Colonic mucosa (tissue), 4 donors: Measurements from ENCODE around the gene NEU4. TPM values are rescaled to one million over a fixed set of nuclear protein-coding genes. Genes with fewer than 3 reads are reported as not detected.

Experiments used
- DNase-seq: peaks from one replicate; pipeline ENCODE4 v3.0.0-alpha.2; 2020
- H3K27ac ChIP-seq: fragments of 200-600 bp; one replicate; pipeline ENCODE4 v1.8.0; 2021
- H3K27me3 ChIP-seq: fragments of 200-600 bp; one replicate; pipeline ENCODE4 v1.8.0; 2021
- H3K36me3 ChIP-seq: fragments of 200-600 bp; one replicate; pipeline ENCODE4 v1.8.0; 2021
- H3K4me1 ChIP-seq: fragments of 200-600 bp; one replicate; pipeline ENCODE4 v1.8.0; 2021; ENCODE audit warnings: mild to moderate bottlenecking
- H3K4me3 ChIP-seq: fragments of 200-600 bp; one replicate; pipeline ENCODE4 v1.8.0; 2021
- H3K9ac ChIP-seq, 2 donors: one replicate each; pipeline ENCODE4 v1.7.0; 2013; ENCODE audit warnings: control low read depth in 2 of 2, low read depth in 2 of 2, low read length in 2 of 2
- H3K9me3 ChIP-seq: fragments of 200-600 bp; one replicate; pipeline ENCODE4 v1.8.0; 2021
- intact Hi-C: fragments of 100-400 bp; cut with DNase I; formaldehyde crosslinking; loops from one replicate; pipeline ENCODE4 v1.14.1; 2022
- total RNA-seq, 2 donors: library from RNA; stranded (reverse); fragmentation: NEBNext Ultra II Directional in 1 of 2; extraction: Animal tissue kit (Norgen Biotek cat#: 25700) in 1 of 2; gene quantifications; one replicate each; pipeline ENCODE4 v1.2.1, GENCODE V29; 2021
- TF ChIP-seq, protein P1 (sequence below): fragments of 200-600 bp; IDR thresholded peaks from one replicate; pipeline ENCODE4 v1.8.0; 2022; ENCODE audit warnings: antibody characterized with exemption, mild to moderate bottlenecking
- donor health status: healthy.
- donor health status: DM: no; HTN: no; CAD: no.
- donor health status: DM: no; HTN: no; CAD: no.

Gene NEU4
- total RNA-seq, 2 donors from 2014 or later: 36.9 to 84.5 TPM

GRCh38 chr2:241852981-241853631, 44.1 kb downstream of the NEU4 start:
- Histone ChIP-seq H3K36me3 (no peaks in the 10 kb centered on the region), H3K9ac (no peak overlapping the region), H3K4me3 (no peak overlapping the region), H3K27me3 (no peaks in the 10 kb centered on the region), H3K4me1 (no peaks in the 10 kb centered on the region), H3K27ac (no peak overlapping the region), H3K9me3 (no peaks in the 10 kb centered on the region)
- intact Hi-C loops: no loop called here
- TF ChIP-seq, protein P1, sequence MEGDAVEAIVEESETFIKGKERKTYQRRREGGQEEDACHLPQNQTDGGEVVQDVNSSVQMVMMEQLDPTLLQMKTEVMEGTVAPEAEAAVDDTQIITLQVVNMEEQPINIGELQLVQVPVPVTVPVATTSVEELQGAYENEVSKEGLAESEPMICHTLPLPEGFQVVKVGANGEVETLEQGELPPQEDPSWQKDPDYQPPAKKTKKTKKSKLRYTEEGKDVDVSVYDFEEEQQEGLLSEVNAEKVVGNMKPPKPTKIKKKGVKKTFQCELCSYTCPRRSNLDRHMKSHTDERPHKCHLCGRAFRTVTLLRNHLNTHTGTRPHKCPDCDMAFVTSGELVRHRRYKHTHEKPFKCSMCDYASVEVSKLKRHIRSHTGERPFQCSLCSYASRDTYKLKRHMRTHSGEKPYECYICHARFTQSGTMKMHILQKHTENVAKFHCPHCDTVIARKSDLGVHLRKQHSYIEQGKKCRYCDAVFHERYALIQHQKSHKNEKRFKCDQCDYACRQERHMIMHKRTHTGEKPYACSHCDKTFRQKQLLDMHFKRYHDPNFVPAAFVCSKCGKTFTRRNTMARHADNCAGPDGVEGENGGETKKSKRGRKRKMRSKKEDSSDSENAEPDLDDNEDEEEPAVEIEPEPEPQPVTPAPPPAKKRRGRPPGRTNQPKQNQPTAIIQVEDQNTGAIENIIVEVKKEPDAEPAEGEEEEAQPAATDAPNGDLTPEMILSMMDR: no peak
- no peak for DNase-seq

DNA sequence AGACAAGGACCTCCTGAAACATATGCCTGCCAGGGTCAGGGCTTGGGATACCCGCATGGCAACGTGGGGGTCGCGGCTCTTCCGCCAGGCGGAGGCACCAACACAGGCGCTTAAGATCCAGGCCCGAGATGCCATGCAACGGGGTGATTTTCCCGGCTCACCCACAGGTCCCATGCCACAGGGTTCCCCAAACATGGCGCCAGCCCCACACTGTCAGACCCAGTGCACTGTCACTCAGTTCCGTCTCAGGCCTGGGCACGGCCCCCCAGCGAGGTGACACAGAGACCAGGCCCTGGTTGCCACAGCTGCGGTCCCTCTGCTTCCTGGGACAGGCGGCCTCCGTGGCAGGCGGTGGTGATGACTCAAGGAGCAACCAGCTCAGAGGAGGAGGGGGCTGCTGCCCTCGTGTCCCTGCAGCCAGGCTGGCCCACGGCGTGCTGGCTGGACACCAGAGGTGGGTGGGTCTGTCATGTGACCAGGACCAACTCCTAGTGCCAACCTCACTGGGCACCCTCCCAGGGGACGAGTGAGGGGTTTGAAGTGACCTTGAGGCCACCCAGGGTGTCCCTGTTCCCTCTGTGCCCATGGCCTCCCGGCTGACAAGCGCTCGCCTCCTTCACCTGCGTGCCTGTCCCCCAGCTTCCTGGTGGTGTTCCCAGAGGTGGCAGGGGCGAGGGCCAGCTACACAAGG, 44.8 kb downstream of the NEU4 start:
- Histone ChIP-seq H3K36me3 (no peaks in the 10 kb centered on the region), H3K27ac (no peak overlapping the region), H3K9me3 (no peaks in the 10 kb centered on the region), H3K27me3 (no peaks in the 10 kb centered on the region), H3K4me3 (no peak overlapping the region), H3K9ac (no peak overlapping the region), H3K4me1 (no peaks in the 10 kb centered on the region)
- DNase-seq: no peak
- intact Hi-C loops: no loop called here
- TF ChIP-seq, protein P1: no peak

DNA sequence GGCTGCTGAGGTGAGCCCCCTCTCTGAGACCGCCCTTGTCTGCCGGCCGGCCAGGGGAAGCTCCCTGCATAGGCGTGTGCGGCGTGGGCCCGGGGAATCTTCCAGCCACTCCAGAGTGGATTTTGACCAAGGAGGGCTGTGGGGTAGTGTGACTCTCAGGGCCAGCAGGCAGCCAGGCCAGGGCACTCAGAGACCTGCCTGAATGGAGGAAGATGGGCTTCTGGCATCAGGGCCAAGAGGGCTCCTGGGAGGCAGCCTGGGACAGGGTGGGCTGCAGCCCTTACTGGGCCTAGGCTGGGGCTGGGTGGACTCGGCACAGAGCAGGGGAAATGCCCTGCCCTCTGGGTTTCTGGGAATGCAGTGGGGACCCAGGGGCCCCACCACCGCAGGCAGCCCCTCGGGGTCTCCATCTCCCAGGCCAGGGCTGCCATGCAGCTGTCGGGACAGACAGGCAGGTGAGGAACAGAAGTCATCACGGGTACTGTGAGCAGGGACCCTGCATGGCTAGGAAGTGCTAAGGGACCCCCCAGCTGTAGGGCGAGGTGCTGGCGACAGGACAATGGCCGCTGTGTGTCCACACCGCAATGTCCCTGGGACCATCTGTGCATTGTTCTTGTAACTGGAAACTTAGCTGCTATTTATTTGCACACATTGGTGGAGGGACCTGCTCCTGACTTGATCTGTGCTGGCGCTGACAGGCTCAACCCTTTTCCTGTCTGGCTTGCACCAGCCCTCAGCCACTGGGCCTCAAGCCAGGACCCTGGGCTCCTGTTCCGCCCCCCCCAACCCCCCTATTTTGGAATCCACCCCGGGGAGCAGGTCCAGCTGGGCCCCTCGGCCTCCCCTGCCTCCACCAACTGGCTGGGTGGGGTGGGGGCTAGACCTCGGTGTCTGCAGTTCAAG, 45.6 kb downstream of the NEU4 start:
- Histone ChIP-seq H3K9me3 (no peaks in the 10 kb centered on the region), H3K27me3 (no peaks in the 10 kb centered on the region), H3K27ac (no peak overlapping the region), H3K4me3 (no peak overlapping the region), H3K9ac (no peak overlapping the region), H3K36me3 (no peaks in the 10 kb centered on the region), H3K4me1 (no peaks in the 10 kb centered on the region)
- intact Hi-C loops: no loop called here
- TF ChIP-seq, protein P1: no peak
- no peak for DNase-seq

GRCh38 chr2:241855245-241855887, 46.4 kb downstream of the NEU4 start:
- no peaks in the 10 kb centered on the region for H3K9me3 ChIP-seq
- no peak for DNase-seq
- intact Hi-C loops: no loop called here
- TF ChIP-seq, protein P1: no peak
- H3K36me3 ChIP-seq: no peaks in the 10 kb centered on the region
- H3K27ac ChIP-seq: no peak overlapping the region
- peaks cover 3% of the 10 kb centered on the region for H3K4me1 ChIP-seq
- H3K27me3 ChIP-seq: no peaks in the 10 kb centered on the region
- no peak overlapping the region for H3K9ac ChIP-seq
- no peak overlapping the region for H3K4me3 ChIP-seq

DNA sequence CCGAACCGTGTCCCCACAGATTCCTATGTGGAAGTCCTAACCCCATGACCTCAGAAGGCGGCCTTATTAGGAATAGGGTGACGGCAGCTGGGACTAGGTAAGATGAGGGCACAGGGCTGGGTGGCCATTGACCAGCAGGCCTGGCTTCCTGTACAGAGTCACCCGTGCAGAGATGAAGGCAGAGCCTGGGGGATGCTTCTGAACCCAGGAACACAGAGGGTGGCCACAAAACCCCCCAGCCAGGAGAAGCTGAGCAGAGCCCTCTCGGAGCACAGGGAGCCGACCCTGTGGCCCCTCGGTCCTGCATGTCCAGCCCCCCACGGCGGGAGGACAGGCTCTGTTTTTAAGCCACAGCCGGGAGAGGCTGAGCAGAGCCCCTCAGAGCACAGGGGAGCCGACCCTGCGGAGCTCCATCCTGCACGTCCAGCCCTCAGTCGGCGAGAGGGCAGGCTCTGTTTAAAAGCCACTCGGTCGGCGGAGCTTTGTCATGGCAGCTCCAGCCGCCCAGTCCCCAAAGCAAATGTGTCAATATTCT, 47.0 kb downstream of the NEU4 start:
- no peak overlapping the region for H3K4me3 ChIP-seq

More for the DNA sequence above, 47.0 kb downstream of the NEU4 start:
- no peaks in the 10 kb centered on the region for H3K27me3 ChIP-seq
- no peaks in the 10 kb centered on the region for H3K9me3 ChIP-seq
- TF ChIP-seq, protein P1: no peak
- DNase-seq: no peak
- intact Hi-C loops: no loop called here
- peaks cover 3% of the 10 kb centered on the region for H3K4me1 ChIP-seq
- no peak overlapping the region for H3K27ac ChIP-seq
- no peak overlapping the region for H3K9ac ChIP-seq
- H3K36me3 ChIP-seq: no peaks in the 10 kb centered on the region
